A549 treated with Hydrocortisone at 1 μM for 4 hours (cell line): ENCODE data around the gene MEOX2. TPM values are rescaled to one million over a fixed set of nuclear protein-coding genes. Genes with fewer than 3 reads are reported as not detected.

Experiments
- total RNA-seq: library from RNA; stranded (reverse); fragments of 200-300 nt; extraction: Qiagen RNA extraction; gene quantifications from 5 replicates; pipeline ENCODE4 v1.2.3, GENCODE V29; 2022

MEOX2 gene
- not detected in 5 replicates for total RNA-seq

DNA sequence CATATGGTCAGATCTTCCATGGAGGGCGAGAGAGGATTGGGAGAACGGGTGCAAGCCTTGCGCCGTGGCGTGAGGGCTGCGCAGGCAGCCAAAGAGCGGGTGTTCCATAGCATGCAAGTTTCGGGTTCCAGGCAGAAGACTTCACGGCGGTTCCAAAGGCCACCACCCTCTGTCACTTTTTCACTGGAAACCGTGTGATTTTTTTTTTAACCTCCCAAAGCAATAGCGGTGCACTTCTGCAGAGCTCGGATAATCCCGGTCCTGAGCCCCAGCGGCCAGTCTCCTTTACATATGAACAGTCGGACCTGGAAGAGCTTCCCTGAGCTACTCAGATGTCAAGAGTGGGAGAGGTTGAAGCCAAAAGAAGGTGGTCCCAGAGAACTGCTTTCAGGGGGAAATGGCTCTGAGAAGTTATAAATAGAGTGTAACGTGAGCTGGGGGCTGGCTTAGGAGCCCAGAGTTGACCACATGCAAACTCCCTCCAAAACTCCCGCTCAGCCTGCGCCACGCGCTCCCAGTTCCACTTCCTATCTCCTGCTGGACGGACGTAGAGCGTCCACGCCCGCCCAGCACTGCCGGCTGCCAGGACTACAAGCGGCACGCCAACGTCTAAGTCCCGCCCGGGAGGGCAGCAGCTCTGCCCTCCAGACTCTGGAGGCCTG lies at the start of gene MEOX2:
MEOX2 (minus strand) TSS at position 389 of the 662 bp plus-strand sequence; CDS start at position 108, 281 bp downstream.

DNA sequence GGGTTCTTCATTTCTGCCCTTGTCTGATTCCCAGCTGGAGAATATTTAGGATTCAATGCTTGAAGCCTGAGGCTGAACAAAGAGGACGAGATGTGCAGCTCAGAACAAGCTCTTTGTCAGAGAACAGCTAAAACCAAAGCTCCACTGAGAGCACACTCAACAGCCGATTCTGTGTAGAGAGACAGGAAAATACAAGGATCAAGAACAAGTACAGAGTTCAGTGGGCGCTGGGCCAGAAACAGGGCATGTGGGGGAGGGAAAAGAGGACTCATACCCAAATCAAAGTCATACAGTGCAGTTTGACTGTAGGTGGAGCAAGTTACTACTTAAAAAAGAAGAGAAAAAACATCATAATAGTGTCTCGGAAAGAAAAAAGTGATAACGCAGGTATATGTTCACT lies 124.6 kb downstream of the MEOX2 start, which contains the start of gene AGMO:
AGMO (minus strand) TSS at position 181 of the 400 bp plus-strand sequence.

Other genes starting within 250 kb of the MEOX2 start
- 0.72 to 1.1 TPM (median 0.92 TPM) in 5 replicates for gene AGMO, start 124.7 kb downstream of the MEOX2 start, total RNA-seq